ENCODE results near the gene EVL. TPM values are rescaled to one million over a fixed set of nuclear protein-coding genes. Genes with fewer than 3 reads are reported as not detected.

EVL gene
- total RNA-seq, 1 experiment from 2014 or later, result 82.9 TPM

- BruUV-seq (replicated peaks), result no TSS peak
- Histone ChIP-seq H3K27ac (ENCODE audit: low read depth, low read length, poor library complexity, severe bottlenecking) (no peak overlapping the region), H3K36me3 (ENCODE audit: insufficient read depth, low read length, poor library complexity, severe bottlenecking) (no peaks in the 10 kb centered on the region), H3K9me3 (ENCODE audit: low read depth, low read length, poor library complexity, severe bottlenecking) (no peaks in the 10 kb centered on the region), H3K4me3 (ENCODE audit: low read depth, low read length, poor library complexity, severe bottlenecking) (no peak overlapping the region), H3K4me1 (ENCODE audit: insufficient read depth, low read length, poor library complexity, severe bottlenecking) (peaks cover 2% of the 10 kb centered on the region), H3K27me3 (replicated peaks; ENCODE audit: insufficient read depth, low read depth, low read length, poor library complexity) (no peaks in the 10 kb centered on the region)
- no peak for TF ChIP-seq CTCF (conservative IDR thresholded peaks at IDR 0.05; ENCODE audit: low read depth, low read length)
- no peak for TF ChIP-seq EZH2 (IDR thresholded peaks at IDR 0.05; ENCODE audit: borderline replicate concordance, low read depth, low read length, poor library complexity, severe bottlenecking)
- intact Hi-C loops (cut with micrococcal nuclease; ENCODE audit: unreplicated experiment), result no loop called here
- ChIA-PET CTCF (no interaction called here), POLR2A (ENCODE audit: low non-redundant PET) (no interaction called here)
- DNase-seq (ENCODE audit: low spot score), result no peak
These were observed 19.4 kb downstream of the EVL start for GRCh38 chr14:100084591-100084990.

- no peaks in the 10 kb centered on the region for H3K36me3 ChIP-seq (ENCODE audit: insufficient read depth, low read length, poor library complexity, severe bottlenecking)
- TF ChIP-seq CTCF (conservative IDR thresholded peaks at IDR 0.05; ENCODE audit: low read depth, low read length) (no peak), EZH2 (IDR thresholded peaks at IDR 0.05; ENCODE audit: borderline replicate concordance, low read depth, low read length, poor library complexity, severe bottlenecking) (no peak)
- CTCF ChIA-PET, result no interaction called here
- H3K4me1 ChIP-seq (ENCODE audit: insufficient read depth, low read length, poor library complexity, severe bottlenecking), result no peaks in the 10 kb centered on the region
- H3K9me3 ChIP-seq (ENCODE audit: low read depth, low read length, poor library complexity, severe bottlenecking), result no peaks in the 10 kb centered on the region
- intact Hi-C loops (cut with micrococcal nuclease; ENCODE audit: unreplicated experiment), result no loop called here
- POLR2A ChIA-PET (ENCODE audit: low non-redundant PET), result no interaction called here
- no peak for DNase-seq (ENCODE audit: low spot score)
- no peak overlapping the region for H3K27ac ChIP-seq (ENCODE audit: low read depth, low read length, poor library complexity, severe bottlenecking)
- H3K4me3 ChIP-seq (ENCODE audit: low read depth, low read length, poor library complexity, severe bottlenecking), result no peak overlapping the region
- no peaks in the 10 kb centered on the region for H3K27me3 ChIP-seq (replicated peaks; ENCODE audit: insufficient read depth, low read depth, low read length, poor library complexity)
- BruUV-seq (replicated peaks), result no TSS peak
These were observed 20.2 kb downstream of the EVL start for GRCh38 chr14:100085462-100085861.

GRCh38 chr14:100086361-100086760 lies 21.1 kb downstream of the EVL start:
- H3K4me3 ChIP-seq (ENCODE audit: low read depth, low read length, poor library complexity, severe bottlenecking), result no peak overlapping the region
- BruUV-seq (replicated peaks), result no TSS peak
- H3K36me3 ChIP-seq (ENCODE audit: insufficient read depth, low read length, poor library complexity, severe bottlenecking), result no peaks in the 10 kb centered on the region
- TF ChIP-seq CTCF (conservative IDR thresholded peaks at IDR 0.05; ENCODE audit: low read depth, low read length), result no peak
- no peak for TF ChIP-seq EZH2 (IDR thresholded peaks at IDR 0.05; ENCODE audit: borderline replicate concordance, low read depth, low read length, poor library complexity, severe bottlenecking)
- H3K27ac ChIP-seq (ENCODE audit: low read depth, low read length, poor library complexity, severe bottlenecking), result no peak overlapping the region
- DNase-seq (ENCODE audit: low spot score), result no peak
- no peaks in the 10 kb centered on the region for H3K9me3 ChIP-seq (ENCODE audit: low read depth, low read length, poor library complexity, severe bottlenecking)
- POLR2A ChIA-PET (ENCODE audit: low non-redundant PET), result no interaction called here
- intact Hi-C loops (cut with micrococcal nuclease; ENCODE audit: unreplicated experiment), result no loop called here
- no peaks in the 10 kb centered on the region for H3K4me1 ChIP-seq (ENCODE audit: insufficient read depth, low read length, poor library complexity, severe bottlenecking)
- no peaks in the 10 kb centered on the region for H3K27me3 ChIP-seq (replicated peaks; ENCODE audit: insufficient read depth, low read depth, low read length, poor library complexity)
- CTCF ChIA-PET, result no interaction called here
